OCI-LY7 (cell line): ENCODE data around the gene MYL2. TPM values are rescaled to one million over a fixed set of nuclear protein-coding genes. Genes with fewer than 3 reads are reported as not detected.

Experiments used
- BruUV-seq: library from RNA; stranded (reverse); fragments of 400-500 nt; replicated peaks from 2 replicates; lab custom pipeline; 2021; lab: Mats Ljungman, UMichigan
- CTCF ChIA-PET: fragments of 300-600 bp; sonication (Branson Sonifier 250); formaldehyde crosslinking; loops from one replicate; lab custom pipeline; 2022; ENCODE audit warnings: antibody characterized with exemption; ENCODE audit not compliant: unreplicated experiment; lab: Charles Lee
- POLR2A ChIA-PET: fragments of 300-600 bp; sonication (Branson Sonifier 250); formaldehyde crosslinking; loops from one replicate; lab custom pipeline; 2022; ENCODE audit warnings: antibody characterized with exemption; lab: Charles Lee
- DNase-seq: peaks from one replicate; pipeline ENCODE4 v3.0.0-alpha.2; 2015; ENCODE audit warnings: low spot score
- H2AFZ ChIP-seq: fragments of 200-600 bp; sonication (generic), shearing (Covaris generic); 2 replicates; pipeline ENCODE4 v1.6.1; 2014; ENCODE audit warnings: mild to moderate bottlenecking, antibody characterized with exemption, low read length, moderate library complexity
- H3K27ac ChIP-seq: fragments of 200-600 bp; sonication (generic); 2 replicates; pipeline ENCODE4 v1.5.1; 2014; ENCODE audit warnings: mixed run types, low read depth, mild to moderate bottlenecking, moderate library complexity, low read length, inconsistent platforms; ENCODE audit not compliant: poor library complexity, severe bottlenecking
- H3K36me3 ChIP-seq: fragments of 200-600 bp; sonication (generic); 2 replicates; pipeline ENCODE4 v1.6.1; 2014; ENCODE audit warnings: mild to moderate bottlenecking, antibody characterized with exemption, low read length, moderate library complexity, mixed read lengths; ENCODE audit not compliant: insufficient read depth
- H3K4me1 ChIP-seq: fragments of 200-600 bp; sonication (generic); 2 replicates; pipeline ENCODE4 v1.5.1; 2014; ENCODE audit warnings: mild to moderate bottlenecking, low read length; ENCODE audit not compliant: insufficient read depth, poor library complexity, severe bottlenecking
- H3K4me2 ChIP-seq: fragments of 200-600 bp; sonication (generic); 2 replicates; pipeline ENCODE4 v1.6.1; 2014; ENCODE audit warnings: mild to moderate bottlenecking, low read length
- H3K4me3 ChIP-seq: fragments of 200-600 bp; sonication (generic); 2 replicates; pipeline ENCODE4 v1.5.1; 2014; ENCODE audit warnings: mild to moderate bottlenecking, low read depth, low read length; ENCODE audit not compliant: poor library complexity, severe bottlenecking
- H3K79me2 ChIP-seq: fragments of 200-600 bp; sonication (generic); 2 replicates; pipeline ENCODE4 v1.6.1; 2016; ENCODE audit warnings: low read depth, mild to moderate bottlenecking, low read length, moderate library complexity, mixed read lengths; ENCODE audit not compliant: insufficient read depth
- H3K9me2 ChIP-seq: fragments of 200-600 bp; sonication (generic); 2 replicates; pipeline ENCODE4 v1.6.1; 2016; ENCODE audit warnings: mild to moderate bottlenecking, low read length, mixed read lengths; ENCODE audit not compliant: insufficient read depth
- H3K9me3 ChIP-seq: fragments of 200-600 bp; sonication (generic); 2 replicates; pipeline ENCODE4 v1.6.1; 2014; ENCODE audit warnings: mild to moderate bottlenecking, mixed run types, low read length, mixed read lengths
- H4K20me1 ChIP-seq: fragments of 200-600 bp; sonication (generic); 2 replicates; pipeline ENCODE4 v1.6.1; 2014; ENCODE audit warnings: mild to moderate bottlenecking, antibody characterized with exemption, low read length, moderate library complexity, mixed read lengths; ENCODE audit not compliant: insufficient read depth
- EZH2phosphoT487 ChIP-seq: fragments of 200-600 bp; sonication (generic); IDR thresholded peaks from 2 replicates; pipeline ENCODE4 v1.6.1; 2018; ENCODE audit warnings: low read depth, borderline replicate concordance, mild to moderate bottlenecking, mixed run types, antibody characterized with exemption, low read length, moderate library complexity, mixed read lengths
- intact Hi-C: fragments of 100-400 bp; cut with micrococcal nuclease; formaldehyde crosslinking; loops from one replicate; pipeline ENCODE4 v1.10.0; 2022; ENCODE audit not compliant: unreplicated experiment
- total RNA-seq, 2 experiments: library from RNA; depleted of rRNA in 1 of 2; stranded (reverse); fragments of >200 nt in 1 of 2; shearing (Covaris generic) in 1 of 2; gene quantifications; 2 replicates each; pipeline ENCODE4 v1.2.3, GENCODE V29; 2014 to 2022
- TF ChIP-seq, protein P1 (sequence below): fragments of 200-600 bp; sonication (generic); conservative IDR thresholded peaks from 2 replicates; pipeline ENCODE4 v1.5.1; 2014; ENCODE audit warnings: mild to moderate bottlenecking, antibody characterized with exemption, low read length, moderate library complexity, mixed read lengths

The MYL2 gene
- total RNA-seq, 2 experiments from 2014 or later: 7.4 TPM; not detected in 1

DNA sequence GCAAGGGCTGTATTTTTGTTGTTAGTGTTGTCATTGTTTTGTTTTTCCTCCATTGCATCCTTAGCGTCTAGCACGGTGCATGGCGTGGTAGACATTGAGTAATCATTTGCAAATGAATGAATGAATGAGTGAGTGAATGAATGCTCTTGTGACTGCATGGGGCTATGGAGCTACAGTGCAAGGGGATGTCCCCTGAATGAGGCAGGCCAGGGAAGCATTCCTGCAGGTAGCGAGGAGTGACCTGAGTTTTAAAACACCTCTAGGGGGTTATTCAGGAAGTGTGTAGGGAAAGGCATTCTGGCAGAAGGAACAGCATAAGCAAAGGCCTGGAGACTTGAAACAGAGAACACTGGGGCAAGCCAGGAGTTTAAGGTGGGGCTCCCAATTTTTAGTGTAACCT lies 16.9 kb downstream of the MYL2 start:
- Histone ChIP-seq H3K79me2 (no peaks in the 10 kb centered on the region), H2AFZ (no peak overlapping the region), H4K20me1 (no peaks in the 10 kb centered on the region), H3K4me2 (no peak overlapping the region), H3K27ac (no peak overlapping the region), H3K9me3 (no peaks in the 10 kb centered on the region), H3K36me3 (no peaks in the 10 kb centered on the region), H3K4me1 (peaks cover 21% of the 10 kb centered on the region), H3K4me3 (no peak overlapping the region), H3K9me2 (no peaks in the 10 kb centered on the region)
- intact Hi-C loops: no loop called here
- DNase-seq: no peak
- no peak for TF ChIP-seq EZH2phosphoT487
- TF ChIP-seq, protein P1, sequence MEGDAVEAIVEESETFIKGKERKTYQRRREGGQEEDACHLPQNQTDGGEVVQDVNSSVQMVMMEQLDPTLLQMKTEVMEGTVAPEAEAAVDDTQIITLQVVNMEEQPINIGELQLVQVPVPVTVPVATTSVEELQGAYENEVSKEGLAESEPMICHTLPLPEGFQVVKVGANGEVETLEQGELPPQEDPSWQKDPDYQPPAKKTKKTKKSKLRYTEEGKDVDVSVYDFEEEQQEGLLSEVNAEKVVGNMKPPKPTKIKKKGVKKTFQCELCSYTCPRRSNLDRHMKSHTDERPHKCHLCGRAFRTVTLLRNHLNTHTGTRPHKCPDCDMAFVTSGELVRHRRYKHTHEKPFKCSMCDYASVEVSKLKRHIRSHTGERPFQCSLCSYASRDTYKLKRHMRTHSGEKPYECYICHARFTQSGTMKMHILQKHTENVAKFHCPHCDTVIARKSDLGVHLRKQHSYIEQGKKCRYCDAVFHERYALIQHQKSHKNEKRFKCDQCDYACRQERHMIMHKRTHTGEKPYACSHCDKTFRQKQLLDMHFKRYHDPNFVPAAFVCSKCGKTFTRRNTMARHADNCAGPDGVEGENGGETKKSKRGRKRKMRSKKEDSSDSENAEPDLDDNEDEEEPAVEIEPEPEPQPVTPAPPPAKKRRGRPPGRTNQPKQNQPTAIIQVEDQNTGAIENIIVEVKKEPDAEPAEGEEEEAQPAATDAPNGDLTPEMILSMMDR: no peak
- no TSS peak for BruUV-seq
- ChIA-PET POLR2A (no interaction called here), CTCF (no interaction called here)

DNA sequence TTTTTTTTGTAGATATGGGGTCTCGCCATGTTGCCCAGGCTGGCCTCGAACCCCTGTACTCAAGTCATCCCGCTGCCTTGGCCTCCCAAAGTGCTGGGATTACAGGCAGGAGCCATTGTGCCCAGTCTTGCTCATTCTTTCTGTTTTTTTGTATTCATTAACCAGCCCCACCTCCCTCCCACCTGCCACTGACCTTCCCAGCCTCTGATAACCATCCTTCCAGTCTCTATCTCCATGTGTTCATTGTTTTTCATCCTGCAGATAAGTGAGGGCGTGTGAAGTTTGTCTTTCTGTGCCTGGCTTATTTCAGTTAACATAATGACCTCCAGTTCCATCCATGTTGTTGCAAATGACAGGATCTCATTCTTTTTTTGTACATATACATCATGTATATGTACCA lies 19.0 kb downstream of the MYL2 start:
- Histone ChIP-seq H3K79me2 (no peaks in the 10 kb centered on the region), H3K9me2 (no peaks in the 10 kb centered on the region), H4K20me1 (no peaks in the 10 kb centered on the region), H3K4me1 (peaks cover 5% of the 10 kb centered on the region), H3K36me3 (no peaks in the 10 kb centered on the region), H3K4me3 (no peak overlapping the region), H2AFZ (no peak overlapping the region), H3K4me2 (no peak overlapping the region), H3K9me3 (no peaks in the 10 kb centered on the region), H3K27ac (no peak overlapping the region)
- ChIA-PET POLR2A (no interaction called here), CTCF (no interaction called here)
- no TSS peak for BruUV-seq
- intact Hi-C loops: no loop called here
- TF ChIP-seq EZH2phosphoT487: no peak
- TF ChIP-seq, protein P1: no peak
- no peak for DNase-seq

DNA sequence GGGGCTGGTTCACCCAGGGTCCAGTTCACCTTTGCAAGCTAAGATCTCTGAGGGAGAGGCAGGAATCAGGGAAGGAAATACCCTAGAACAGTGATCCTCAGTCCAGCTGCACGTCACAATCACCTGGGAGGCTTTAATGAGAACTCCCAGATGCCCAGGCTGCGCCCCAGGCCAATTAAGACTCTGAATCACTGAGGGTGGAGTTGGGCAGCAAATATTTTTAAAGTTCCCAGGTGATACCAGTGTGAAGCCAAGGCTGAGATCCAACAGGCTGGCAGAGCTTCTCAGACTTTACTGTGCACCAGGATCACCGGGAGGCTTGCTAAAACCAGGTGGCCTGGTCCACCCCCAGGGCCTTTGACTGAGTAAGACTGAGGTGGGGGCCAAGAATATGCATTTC lies 23.8 kb downstream of the MYL2 start:
- no peaks in the 10 kb centered on the region for H3K79me2 ChIP-seq
- BruUV-seq: no TSS peak
- TF ChIP-seq, protein P1: no peak
- TF ChIP-seq EZH2phosphoT487: no peak
- H3K4me2 ChIP-seq: no peak overlapping the region
- no peak overlapping the region for H2AFZ ChIP-seq
- H3K36me3 ChIP-seq: no peaks in the 10 kb centered on the region
- H3K9me2 ChIP-seq: no peaks in the 10 kb centered on the region
- intact Hi-C loops: loop anchor here (2.0 kb wide), 1 partner anchor 418 kb away; no protein-coding TSS in a partner anchor
- POLR2A ChIA-PET: interaction anchor here (1.5 kb wide), 1 partner anchor 13 kb away, joined by 4 read pairs; no protein-coding TSS in a partner anchor
- DNase-seq: no peak
- no peaks in the 10 kb centered on the region for H4K20me1 ChIP-seq
- no peak overlapping the region for H3K27ac ChIP-seq
- no peak overlapping the region for H3K4me3 ChIP-seq
- no peaks in the 10 kb centered on the region for H3K9me3 ChIP-seq
- CTCF ChIA-PET: no interaction called here
- H3K4me1 ChIP-seq: no peaks in the 10 kb centered on the region
